Measurements from ENCODE around the gene PIEZO2.

PIEZO2 gene

DNA sequence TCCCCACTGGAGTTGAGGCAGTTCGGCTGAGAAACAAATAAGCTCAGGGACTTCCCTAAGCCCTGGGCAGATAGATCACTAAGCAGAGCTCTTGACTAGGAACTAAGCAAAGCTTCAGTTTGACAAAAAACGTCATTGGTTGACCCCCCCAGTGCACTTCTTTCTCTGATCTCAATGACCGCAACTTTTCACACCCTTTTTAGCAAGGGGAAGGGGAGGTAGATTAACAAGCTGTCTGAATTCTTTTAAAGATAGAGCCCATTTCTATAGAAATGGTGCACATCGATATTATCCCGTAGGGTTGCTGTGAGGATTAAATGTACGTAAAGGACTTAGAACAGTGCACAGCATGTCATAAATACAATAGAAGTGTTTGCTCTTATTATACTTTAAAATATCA lies 42.5 kb downstream of the PIEZO2 start:
- TF ChIP-seq, protein P1, sequence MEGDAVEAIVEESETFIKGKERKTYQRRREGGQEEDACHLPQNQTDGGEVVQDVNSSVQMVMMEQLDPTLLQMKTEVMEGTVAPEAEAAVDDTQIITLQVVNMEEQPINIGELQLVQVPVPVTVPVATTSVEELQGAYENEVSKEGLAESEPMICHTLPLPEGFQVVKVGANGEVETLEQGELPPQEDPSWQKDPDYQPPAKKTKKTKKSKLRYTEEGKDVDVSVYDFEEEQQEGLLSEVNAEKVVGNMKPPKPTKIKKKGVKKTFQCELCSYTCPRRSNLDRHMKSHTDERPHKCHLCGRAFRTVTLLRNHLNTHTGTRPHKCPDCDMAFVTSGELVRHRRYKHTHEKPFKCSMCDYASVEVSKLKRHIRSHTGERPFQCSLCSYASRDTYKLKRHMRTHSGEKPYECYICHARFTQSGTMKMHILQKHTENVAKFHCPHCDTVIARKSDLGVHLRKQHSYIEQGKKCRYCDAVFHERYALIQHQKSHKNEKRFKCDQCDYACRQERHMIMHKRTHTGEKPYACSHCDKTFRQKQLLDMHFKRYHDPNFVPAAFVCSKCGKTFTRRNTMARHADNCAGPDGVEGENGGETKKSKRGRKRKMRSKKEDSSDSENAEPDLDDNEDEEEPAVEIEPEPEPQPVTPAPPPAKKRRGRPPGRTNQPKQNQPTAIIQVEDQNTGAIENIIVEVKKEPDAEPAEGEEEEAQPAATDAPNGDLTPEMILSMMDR (IDR thresholded peaks at IDR 0.05; ENCODE audit: control insufficient read depth, insufficient read depth, low read depth, low read length, missing control alignments) = no peak
- no peak for DNase-seq (ENCODE audit: low read depth)
- H3K4me3 ChIP-seq (ENCODE audit: control insufficient read depth, low read depth, low read length) = no peak overlapping the region

DNA sequence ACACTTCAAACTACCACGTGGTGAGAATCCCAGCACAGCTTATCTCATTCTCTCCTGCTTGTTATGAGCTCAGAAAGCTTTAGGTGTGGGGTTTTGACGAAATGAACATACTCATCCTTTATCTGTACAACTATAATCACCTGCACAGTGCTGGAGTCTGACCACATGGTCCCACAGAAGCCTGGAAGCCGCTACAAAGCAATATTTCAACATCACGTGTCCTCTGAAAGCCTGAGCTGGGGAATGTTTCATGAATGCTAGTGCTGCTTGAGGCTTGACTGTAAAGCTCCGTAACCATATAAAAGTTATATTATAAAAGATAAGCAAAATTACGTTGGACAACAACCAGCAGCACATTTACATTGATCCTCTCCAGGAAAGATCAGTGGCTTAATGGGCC lies 43.9 kb downstream of the PIEZO2 start:
- no peak for DNase-seq (ENCODE audit: low read depth)
- no peak overlapping the region for H3K4me3 ChIP-seq (ENCODE audit: control insufficient read depth, low read depth, low read length)
- TF ChIP-seq, protein P1 (IDR thresholded peaks at IDR 0.05; ENCODE audit: control insufficient read depth, insufficient read depth, low read depth, low read length, missing control alignments) = no peak

DNA sequence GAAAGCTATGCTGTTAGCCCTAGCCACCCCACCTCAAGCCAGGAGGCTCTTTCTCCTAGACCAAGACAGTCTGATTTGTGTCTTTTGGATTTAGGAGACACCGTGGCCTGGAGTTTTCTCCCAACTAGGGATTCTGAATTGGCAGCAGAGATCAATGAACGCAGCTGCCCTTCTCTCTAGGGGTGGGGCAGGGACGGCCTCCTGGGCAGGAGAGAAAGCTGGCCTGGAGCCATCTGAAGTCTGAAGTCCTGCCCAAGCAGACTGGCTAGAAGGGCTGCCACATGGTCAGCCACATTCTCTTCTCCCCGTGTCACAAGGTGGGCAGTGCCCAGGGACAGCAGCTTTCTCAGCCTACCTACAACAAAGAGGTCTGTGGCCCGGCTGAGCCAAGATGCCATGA lies 45.1 kb downstream of the PIEZO2 start:
- no peak overlapping the region for H3K4me3 ChIP-seq (ENCODE audit: control insufficient read depth, low read depth, low read length)
- TF ChIP-seq, protein P1 (IDR thresholded peaks at IDR 0.05; ENCODE audit: control insufficient read depth, insufficient read depth, low read depth, low read length, missing control alignments) = no peak
- DNase-seq (ENCODE audit: low read depth) = no peak

DNA sequence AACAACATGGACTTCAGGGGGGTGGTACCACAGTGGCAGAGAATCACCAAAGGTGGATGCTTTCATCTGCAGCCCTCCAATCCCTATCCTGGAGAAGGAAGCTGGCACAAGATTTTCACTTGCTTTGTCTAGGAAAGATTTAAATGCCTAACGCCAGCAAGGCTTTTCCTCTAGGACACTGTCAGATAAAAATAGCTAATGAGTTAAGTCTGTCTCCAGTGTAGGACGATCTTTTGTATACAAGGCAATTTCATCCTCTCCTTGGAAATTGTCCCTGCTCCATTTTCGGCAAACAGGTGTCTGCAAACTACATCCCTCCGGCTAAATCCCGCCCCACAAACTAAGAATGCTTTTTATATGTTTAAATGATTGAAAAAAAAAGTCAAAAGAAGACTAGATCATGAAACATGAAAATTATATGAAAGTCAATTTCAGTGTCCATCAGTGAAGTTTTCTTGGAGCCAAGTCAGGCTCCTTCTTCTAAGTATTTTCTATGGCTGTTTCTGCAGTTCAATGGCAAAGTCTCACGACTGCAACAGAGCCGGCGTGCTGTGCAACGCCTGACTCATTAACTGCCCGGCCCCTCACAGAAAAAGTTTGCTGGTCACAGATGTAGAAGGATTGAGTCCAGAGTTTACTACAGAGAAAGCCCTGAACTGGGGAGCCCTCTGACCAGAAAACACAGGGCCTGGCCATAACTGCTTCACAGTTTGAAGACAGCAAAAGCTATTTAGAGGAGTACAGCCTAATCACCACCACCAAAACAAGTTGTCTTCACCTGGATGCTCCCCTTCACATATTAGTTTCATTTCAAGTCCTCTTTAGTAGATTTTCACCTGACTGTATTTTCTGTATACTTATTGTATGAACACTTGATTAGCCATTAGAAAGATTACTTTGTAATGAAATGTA lies 52.3 kb downstream of the PIEZO2 start:
- TF ChIP-seq, protein P1 (IDR thresholded peaks at IDR 0.05; ENCODE audit: control insufficient read depth, insufficient read depth, low read depth, low read length, missing control alignments) = no peak
- H3K4me3 ChIP-seq (ENCODE audit: control insufficient read depth, low read depth, low read length) = no peak overlapping the region
- DNase-seq (ENCODE audit: low read depth) = no peak

DNA sequence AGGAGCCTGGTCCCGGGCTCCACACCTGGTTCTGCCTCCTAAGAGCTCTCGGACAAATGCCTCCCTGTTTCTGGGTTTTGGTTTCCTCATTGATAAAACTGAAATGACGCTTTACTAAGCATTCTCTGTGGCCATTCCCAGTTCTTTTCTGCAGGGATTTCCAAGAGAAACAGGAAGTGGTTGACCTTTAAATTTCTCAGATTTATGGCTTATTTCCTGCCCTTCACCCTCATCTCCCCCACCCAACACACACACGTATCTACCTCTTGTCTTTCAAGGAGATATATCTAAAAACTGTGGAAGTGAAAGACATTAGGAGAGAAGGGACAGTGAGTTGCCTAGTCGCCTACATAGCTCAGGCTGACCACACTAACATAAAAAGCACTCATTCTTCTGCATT lies 53.0 kb downstream of the PIEZO2 start:
- TF ChIP-seq, protein P1 (IDR thresholded peaks at IDR 0.05; ENCODE audit: control insufficient read depth, insufficient read depth, low read depth, low read length, missing control alignments) = no peak
- no peak overlapping the region for H3K4me3 ChIP-seq (ENCODE audit: control insufficient read depth, low read depth, low read length)
- DNase-seq (ENCODE audit: low read depth) = no peak

DNA sequence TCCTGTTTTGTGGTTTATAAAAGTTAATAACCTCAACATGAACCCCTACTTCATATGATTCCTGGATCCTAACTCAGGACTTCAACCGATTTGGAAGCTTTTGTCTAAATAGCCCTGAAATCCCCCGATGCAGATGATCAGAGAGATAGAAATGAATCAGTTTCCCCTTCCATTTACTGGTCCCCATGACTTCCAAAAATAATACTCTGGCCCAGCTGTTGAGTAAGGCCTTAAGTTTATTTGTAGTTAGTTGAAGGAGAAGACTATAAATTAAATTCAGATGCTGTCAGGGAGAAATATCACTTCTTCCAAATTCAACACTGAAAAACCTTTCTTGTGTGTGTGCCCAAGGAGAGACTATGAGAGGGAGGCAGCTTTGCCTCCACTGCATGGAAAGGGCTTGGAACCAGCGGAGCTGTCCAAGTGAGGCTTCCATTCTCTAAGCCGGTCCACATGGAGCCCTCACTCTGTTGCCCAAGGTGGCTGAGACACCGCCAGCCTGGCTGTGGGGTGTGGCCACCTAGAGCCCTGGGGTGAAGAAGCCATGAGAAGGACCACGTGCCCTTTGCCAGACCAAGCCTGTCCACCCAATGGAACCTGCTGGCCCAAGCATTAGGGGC lies 53.6 kb downstream of the PIEZO2 start:
- TF ChIP-seq, protein P1 (IDR thresholded peaks at IDR 0.05; ENCODE audit: control insufficient read depth, insufficient read depth, low read depth, low read length, missing control alignments) = no peak
- DNase-seq (ENCODE audit: low read depth) = no peak
- H3K4me3 ChIP-seq (ENCODE audit: control insufficient read depth, low read depth, low read length) = no peak overlapping the region
